Transverse colon (tissue), 4 donors: ENCODE measurements around the gene LRRC8C.

Experiments used
- EP300 ChIP-seq: sonication (generic); formaldehyde crosslinking; IDR thresholded peaks from one replicate; pipeline ENCODE4 v1.6.1; 2017; ENCODE audit warnings: antibody characterized with exemption, low read depth
- POLR2A ChIP-seq: fragments of 450-650 bp; IDR thresholded peaks from one replicate; pipeline ENCODE4 v1.6.1; 2016; ENCODE audit warnings: antibody characterized with exemption, mild to moderate bottlenecking, moderate library complexity
- POLR2AphosphoS5 ChIP-seq, 3 donors: sonication (generic); formaldehyde crosslinking; IDR thresholded peaks; one replicate each; pipeline ENCODE4 v1.6.1; 2016; ENCODE audit warnings: antibody characterized with exemption in 3 of 3
- TF ChIP-seq, protein P1 (sequence below), 5 experiments: fragments of 200-600 bp in 3 of 5; fragments of 450-650 bp in 2 of 5; sonication (generic) in 3 of 5; IDR thresholded peaks; 1 replicate in 2 of 5; 2 replicates in 3 of 5; pipeline ENCODE4 v1.5.1; 2016 to 2017; ENCODE audit warnings: antibody characterized with exemption in 5 of 5, inconsistent platforms in 3 of 5, mild to moderate bottlenecking in 2 of 5, moderate library complexity in 1 of 5

DNA sequence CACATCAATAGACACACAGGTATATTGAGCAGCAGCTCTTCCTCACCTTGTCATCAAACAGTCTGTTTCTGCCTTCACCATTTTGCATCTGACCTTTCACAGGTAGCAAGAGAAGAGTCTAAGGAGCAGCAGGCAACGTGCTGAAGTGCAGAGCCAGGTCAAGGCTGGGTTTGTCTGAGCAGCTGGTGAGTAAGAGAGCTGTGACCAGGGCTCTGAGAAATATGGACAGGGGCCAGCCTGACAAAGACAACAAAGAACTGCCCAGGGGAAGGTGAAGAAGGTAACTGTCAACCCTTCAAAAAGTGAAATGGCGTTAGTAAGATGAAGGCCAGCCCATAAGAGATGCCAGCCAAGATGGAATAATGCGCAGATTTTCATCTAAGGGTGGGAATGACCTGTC, 129.0 kb downstream of the LRRC8C start:
- TF ChIP-seq EP300: no peak
- TF ChIP-seq, protein P1, sequence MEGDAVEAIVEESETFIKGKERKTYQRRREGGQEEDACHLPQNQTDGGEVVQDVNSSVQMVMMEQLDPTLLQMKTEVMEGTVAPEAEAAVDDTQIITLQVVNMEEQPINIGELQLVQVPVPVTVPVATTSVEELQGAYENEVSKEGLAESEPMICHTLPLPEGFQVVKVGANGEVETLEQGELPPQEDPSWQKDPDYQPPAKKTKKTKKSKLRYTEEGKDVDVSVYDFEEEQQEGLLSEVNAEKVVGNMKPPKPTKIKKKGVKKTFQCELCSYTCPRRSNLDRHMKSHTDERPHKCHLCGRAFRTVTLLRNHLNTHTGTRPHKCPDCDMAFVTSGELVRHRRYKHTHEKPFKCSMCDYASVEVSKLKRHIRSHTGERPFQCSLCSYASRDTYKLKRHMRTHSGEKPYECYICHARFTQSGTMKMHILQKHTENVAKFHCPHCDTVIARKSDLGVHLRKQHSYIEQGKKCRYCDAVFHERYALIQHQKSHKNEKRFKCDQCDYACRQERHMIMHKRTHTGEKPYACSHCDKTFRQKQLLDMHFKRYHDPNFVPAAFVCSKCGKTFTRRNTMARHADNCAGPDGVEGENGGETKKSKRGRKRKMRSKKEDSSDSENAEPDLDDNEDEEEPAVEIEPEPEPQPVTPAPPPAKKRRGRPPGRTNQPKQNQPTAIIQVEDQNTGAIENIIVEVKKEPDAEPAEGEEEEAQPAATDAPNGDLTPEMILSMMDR (IDR thresholded peaks at IDR 0.05): no peak
- TF ChIP-seq POLR2AphosphoS5 (IDR thresholded peaks at IDR 0.05): no peak
- no peak for TF ChIP-seq POLR2A
